Activated CD8-positive, alpha-beta memory T cell treated with anti-CD3 and anti-CD28 coated beads, Interleukin-2, amount 50 U/mL, for 1 hour (primary cell): ENCODE results near the gene SYTL5.

Experiments
- DNase-seq: peaks from one replicate; pipeline ENCODE4 v3.0.0-alpha.2; 2020; ENCODE audit errors: extremely low read depth

Gene SYTL5

GRCh38 chrX:38089173-38089982 lies 83.0 kb downstream of the SYTL5 start:
- no peak for DNase-seq

- DNase-seq = no peak
These were observed 89.7 kb downstream of the SYTL5 start for GRCh38 chrX:38095971-38096529.

DNA sequence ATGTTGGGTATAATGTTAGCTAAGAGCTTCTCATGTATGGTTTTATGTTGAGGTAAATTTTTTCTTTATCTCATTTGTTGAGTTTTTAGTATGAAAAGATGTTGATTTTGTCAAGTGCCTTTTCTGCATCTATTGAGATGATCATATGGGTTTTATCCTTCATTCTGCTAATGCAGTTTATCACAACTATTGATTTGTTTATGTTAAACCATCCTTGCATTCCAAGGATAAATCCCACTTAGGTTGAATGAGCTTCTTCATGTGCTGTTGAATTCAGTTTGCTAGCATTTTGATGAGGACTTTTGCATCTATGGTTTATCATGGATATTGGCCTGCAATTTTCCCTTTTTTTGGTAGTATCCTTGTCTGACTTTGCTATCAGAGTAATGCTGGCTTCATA lies 93.3 kb downstream of the SYTL5 start:
- DNase-seq = no peak

DNA sequence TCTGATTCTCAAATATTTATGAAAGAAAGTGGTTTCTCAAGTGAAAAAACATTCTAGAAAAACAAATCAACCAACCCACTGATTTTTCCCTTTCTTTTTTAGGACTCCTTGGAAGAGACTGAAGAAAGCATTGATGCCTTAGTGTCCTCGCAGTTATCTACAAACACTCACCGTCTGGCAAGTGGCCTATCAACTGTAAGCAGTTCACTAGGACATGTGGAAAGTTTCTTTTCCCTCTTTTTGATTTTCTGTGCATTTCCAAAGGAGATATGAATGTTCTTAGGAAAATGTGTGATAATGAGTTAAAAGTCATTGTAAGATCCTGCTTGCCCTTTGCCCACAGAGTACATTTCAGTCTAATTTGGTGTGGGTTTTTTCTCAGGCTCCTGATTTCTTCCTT lies 95.9 kb downstream of the SYTL5 start:
- no peak for DNase-seq

GRCh38 chrX:38102875-38103274 lies 96.5 kb downstream of the SYTL5 start:
- DNase-seq = no peak

DNA sequence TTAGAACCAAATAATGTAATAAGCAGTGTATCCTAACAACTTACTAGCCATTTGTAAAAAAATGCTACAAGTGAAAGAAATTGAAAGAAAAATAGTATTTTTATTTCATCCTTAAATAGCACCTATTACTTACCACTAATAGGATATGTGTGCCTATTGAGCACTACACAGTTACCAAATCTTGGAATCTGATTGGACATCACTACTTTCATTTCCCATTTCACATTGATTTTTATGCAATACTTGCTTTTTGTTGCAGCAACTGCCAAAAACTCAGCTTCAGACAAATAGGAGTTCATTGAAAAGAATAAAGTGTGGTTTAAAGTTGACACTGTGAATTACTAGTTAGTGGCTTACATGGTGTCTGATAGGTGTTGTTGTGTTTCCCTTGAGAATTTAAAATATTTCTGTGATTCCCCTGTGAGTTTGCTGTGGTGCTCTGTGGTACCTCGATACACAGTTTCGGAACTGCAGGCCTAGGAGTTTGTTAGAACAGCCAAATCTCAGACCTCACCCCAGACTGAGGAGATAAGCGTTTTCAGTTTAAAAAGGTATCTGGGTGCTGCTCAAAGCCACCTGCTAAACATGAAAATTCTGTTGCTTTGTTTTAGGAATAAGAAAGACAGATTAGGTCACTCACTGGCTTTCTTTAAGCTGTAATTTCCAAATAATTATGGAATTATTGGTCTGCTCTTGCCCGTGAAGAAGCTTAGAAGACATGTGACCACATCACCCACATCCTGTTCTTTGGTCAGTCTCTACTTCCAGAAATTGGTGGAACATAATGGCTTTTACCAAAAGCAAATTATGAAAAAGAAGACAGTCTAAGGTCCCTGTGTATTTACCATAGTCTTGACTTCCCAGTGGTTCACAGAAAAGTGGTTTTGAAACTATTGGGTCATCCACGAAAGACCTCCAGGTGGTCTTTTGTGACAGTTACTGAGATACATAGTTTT lies 97.8 kb downstream of the SYTL5 start:
- DNase-seq = no peak

DNA sequence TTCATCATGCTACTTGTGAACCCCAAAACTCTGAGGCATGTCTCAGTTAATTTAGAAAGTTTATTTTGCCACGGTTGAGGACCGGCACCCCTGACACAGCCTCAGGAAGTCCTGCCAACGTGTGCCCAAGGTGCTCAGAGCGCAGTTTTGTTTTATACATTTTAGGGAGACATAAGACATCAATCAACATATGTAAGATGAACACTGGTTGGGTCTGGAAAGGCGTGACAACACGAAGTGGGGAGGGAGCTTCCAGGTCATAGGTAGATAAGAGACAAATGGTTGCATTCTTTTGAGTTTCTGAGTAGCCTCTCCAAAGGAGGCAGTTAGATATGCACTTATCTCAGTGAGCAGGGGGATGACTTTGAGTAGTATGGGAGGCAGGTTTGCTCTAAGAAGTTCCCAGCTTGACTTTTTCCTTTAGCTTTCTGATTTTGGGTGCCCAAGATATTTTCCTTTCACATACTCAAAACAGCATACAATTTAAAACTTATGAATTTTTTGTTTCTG lies 98.9 kb downstream of the SYTL5 start:
- DNase-seq = no peak

DNA sequence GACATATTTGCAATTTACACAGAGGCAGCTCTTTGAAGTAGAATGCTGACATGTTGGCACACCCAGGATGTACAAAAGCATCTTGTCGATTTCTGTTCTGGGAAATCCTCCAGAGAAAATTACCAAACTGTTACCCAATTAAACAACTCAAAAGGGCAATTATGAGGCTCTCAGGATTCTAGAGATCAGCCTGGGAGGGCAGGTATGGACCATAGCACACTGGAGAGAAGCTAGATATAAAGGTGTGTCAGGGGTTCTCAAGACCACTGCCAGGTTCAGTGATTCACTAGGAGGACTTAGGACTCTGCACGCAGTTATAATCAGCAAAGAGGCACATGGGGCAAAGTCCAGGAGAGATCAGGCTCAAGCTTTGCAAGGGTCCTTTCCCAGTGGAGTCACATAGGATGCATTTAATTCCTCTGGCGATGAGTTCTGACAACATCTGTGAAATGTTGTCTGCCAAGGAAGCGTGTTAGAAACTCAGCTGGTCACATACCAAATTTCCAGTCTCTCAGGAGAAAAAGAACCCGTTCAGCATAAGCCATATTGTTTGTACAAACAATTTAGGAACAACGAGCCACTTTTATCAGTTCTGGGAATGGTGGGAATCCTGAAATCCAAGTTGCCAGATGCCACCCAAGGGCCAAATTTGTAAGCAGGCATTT lies 100.8 kb downstream of the SYTL5 start:
- DNase-seq = no peak

DNA sequence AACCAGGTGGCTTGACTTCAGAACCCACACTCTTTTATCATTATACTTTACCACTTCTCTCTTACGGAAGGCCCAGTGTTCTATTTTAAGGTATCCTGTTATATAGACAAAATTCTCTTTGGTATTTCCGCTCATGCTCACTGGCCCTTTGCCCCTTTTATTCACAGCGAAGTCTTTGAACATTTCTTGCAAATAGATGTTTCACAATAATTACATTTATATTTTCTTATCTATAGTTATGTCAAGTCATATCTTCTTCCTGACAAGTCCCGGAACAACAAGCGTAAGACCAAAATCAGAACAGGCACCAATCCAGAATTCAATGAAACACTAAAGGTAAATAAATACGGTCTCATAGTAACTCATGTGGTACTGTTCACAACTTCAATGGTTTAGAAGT lies 102.0 kb downstream of the SYTL5 start:
- DNase-seq = no peak

DNA sequence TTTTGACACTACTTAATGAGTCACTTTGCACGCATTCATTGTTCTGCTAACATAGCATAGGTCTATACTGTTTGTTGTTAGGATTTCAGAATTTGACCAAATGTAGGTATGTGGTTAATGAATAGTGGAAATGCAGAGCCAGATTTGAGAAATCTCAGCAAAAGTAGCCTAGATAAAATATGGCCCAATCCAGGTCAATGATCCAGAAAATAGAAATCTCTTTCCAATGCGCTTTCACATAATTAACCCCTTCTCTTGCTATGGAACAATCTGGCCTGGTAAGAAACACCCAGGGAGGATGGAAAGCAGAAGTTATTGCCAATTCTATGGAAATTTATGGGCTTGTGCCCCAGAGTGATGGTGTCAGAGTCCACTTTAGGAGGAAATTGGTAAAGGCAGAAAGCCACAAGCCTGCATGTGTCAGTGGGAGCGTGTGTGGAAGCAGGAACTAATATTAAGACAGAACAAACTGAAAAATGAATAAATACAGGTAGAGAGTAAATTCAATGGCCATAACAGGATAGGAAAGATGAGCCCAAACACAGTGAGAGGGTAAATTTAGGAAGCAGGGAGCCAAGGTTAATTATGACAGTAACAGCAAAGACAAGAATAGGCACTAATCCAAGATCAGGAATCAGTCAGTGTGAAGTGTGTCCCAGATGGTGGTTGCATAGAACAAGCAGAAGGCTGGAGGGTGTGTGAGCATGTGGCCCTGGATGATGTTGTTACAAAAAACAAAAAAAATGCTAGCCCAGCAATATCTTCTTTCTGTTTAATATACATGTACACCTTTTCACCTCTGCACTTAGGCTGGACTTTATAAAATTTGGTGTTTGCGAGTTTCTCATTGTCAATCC lies 102.9 kb downstream of the SYTL5 start:
- no peak for DNase-seq

- DNase-seq = no peak
These were observed 103.9 kb downstream of the SYTL5 start for GRCh38 chrX:38110231-38110630.

DNA sequence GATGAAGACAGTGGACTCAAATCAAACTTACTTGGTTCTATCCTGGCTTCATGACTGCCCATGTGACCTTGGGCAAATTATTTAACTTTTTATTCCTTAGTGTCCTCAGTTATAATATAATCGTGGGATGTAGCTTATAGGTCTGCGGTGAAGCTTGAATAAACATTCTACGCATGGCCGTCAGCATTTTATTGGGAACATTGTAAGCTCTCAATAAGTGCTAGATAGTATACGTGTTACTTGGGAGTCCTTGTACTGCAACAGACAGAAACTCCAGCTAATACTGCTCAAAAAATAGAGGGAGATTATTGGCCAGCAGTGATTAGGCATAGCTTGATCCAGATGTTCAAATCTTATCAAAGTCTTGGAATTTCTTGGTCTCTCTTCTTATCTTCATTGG lies 104.8 kb downstream of the SYTL5 start:
- DNase-seq = no peak

- no peak for DNase-seq
These were observed 106.2 kb downstream of the SYTL5 start for GRCh38 chrX:38112566-38112965.

- DNase-seq = no peak
These were observed 110.4 kb downstream of the SYTL5 start for GRCh38 chrX:38116706-38117105.

- no peak for DNase-seq
These were observed 111.1 kb downstream of the SYTL5 start for GRCh38 chrX:38117485-38117884.

GRCh38 chrX:38124000-38124399 lies 117.6 kb downstream of the SYTL5 start:
- no peak for DNase-seq

DNA sequence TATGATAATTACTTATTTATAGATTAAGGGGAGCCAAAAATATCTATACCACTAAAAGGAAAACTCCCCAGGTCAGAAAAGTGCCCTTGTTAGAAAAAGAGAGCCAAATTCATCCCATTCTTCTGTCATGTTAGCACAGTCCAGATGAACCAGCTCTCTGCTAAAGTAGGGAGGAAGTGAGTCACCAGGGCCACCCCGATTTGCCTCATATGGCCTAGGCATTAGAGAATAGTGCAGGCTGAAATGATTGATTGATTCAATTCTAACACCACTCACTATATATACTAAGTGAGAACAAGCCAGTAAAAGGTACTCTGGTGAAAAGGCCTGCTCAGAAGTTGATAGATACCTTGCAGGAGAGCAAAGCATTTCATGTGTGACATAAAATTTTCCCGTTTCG lies 119.8 kb downstream of the SYTL5 start:
- DNase-seq = no peak

GRCh38 chrX:38127961-38128360 lies 121.6 kb downstream of the SYTL5 start:
- DNase-seq = no peak

DNA sequence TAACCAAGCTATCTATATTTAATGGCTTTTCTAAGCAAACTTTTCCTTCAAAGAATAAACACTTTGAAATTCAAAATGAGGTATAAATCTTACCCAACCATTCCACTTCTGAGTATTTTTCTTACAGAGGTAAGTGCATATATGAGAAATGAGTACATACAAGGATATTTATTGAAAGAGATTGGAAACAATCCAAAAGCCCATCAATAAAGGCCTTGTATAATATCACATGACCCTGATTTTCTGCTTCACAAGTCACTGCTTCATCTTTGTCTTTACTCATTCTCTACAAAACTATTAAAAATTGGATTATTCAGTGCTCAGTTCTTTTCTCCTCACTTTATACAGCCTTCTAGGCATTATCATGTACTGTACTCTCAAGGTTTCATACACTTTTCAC lies 123.0 kb downstream of the SYTL5 start:
- DNase-seq = no peak

DNA sequence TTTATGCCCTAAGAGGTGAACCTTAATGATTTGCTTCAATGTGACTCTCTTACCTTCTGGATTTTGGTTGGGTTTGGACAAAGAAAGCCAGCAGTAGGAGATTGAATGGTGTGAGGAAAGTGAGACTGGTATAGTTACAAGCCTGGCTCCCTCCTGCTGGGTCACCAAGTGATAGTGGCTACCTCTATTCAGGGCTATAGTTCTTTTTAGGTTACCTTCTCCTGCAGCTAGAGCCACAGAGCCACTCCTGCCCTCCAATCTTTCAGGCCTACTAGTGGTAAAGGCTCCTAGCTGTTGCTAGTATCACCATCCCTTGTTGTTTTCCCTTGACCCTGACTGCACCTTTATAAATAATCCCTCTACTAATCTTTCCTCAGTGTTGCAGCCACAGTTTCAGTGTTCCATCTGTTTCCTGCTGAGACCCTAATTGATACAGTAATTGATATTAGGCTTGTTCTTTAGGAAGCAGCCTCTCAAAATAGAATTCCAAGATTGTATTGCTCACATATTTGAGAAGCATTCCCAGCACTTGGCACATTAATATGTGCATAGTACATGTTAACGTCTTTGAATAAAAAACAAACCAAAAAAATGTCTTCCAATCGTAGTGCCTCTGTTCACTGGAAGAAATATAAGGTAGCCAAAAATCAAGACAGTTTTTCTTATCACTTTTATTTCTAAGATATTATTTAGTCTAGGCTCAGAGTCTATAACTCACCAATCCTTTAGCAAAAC lies 132.0 kb downstream of the SYTL5 start:
- DNase-seq = no peak
